Skeletal muscle satellite cell (primary cell): ENCODE measurements around the gene LRIG1.

ENCODE experiments used
- H3K27me3 ChIP-seq: 2 replicates; pipeline ENCODE4 v1.7.0; 2013; ENCODE audit warnings: low read length; ENCODE audit not compliant: control insufficient read depth, insufficient read depth
- H3K36me3 ChIP-seq: 2 replicates; pipeline ENCODE4 v1.7.0; 2013; ENCODE audit warnings: mild to moderate bottlenecking, control low read depth, low read length; ENCODE audit not compliant: insufficient read depth
- H3K4me1 ChIP-seq: 2 replicates; pipeline ENCODE4 v1.7.0; 2013; ENCODE audit warnings: low read length; ENCODE audit not compliant: control insufficient read depth, insufficient read depth
- H3K4me2 ChIP-seq: 2 replicates; pipeline ENCODE4 v1.7.0; 2013; ENCODE audit warnings: mild to moderate bottlenecking, low read length
- H3K4me3 ChIP-seq: 2 replicates; pipeline ENCODE4 v1.7.0; 2013; ENCODE audit warnings: low read length
- H3K9ac ChIP-seq: 2 replicates; pipeline ENCODE4 v1.7.0; 2013; ENCODE audit warnings: mild to moderate bottlenecking, low read depth, low read length, moderate library complexity
- H3K9me3 ChIP-seq: replicated peaks from 2 replicates; pipeline ENCODE4 v1.7.0; 2013; ENCODE audit warnings: mild to moderate bottlenecking, control low read depth, low read length

The LRIG1 gene

GRCh38 chr3:66473692-66474091, 27.1 kb downstream of the LRIG1 start:
- H3K36me3 ChIP-seq, result no peaks in the 10 kb centered on the region
- peaks cover 28% of the 10 kb centered on the region for H3K4me1 ChIP-seq
- H3K27me3 ChIP-seq, result no peaks in the 10 kb centered on the region
- H3K9ac ChIP-seq, result peak overlapping the region; percentile 58
- H3K4me2 ChIP-seq, result peak overlapping the region; percentile 54
- no peaks in the 10 kb centered on the region for H3K9me3 ChIP-seq
- H3K4me3 ChIP-seq, result peak overlapping the region; percentile 19

GRCh38 chr3:66473181-66473580, 27.6 kb downstream of the LRIG1 start:
- no peaks in the 10 kb centered on the region for H3K27me3 ChIP-seq
- H3K4me1 ChIP-seq, result peaks cover 34% of the 10 kb centered on the region
- H3K9ac ChIP-seq, result peak overlapping the region; percentile 58
- H3K36me3 ChIP-seq, result no peaks in the 10 kb centered on the region
- H3K4me2 ChIP-seq, result peak overlapping the region; percentile 54
- no peaks in the 10 kb centered on the region for H3K9me3 ChIP-seq
- H3K4me3 ChIP-seq, result peak overlapping the region; percentile 19

GRCh38 chr3:66472313-66473134, 28.3 kb downstream of the LRIG1 start:
- peak overlapping the region; percentile 58 for H3K9ac ChIP-seq
- H3K4me2 ChIP-seq, result peak overlapping the region; percentile 54
- H3K36me3 ChIP-seq, result no peaks in the 10 kb centered on the region
- no peaks in the 10 kb centered on the region for H3K9me3 ChIP-seq
- H3K4me1 ChIP-seq, result peaks cover 40% of the 10 kb centered on the region
- peak overlapping the region; percentile 19 for H3K4me3 ChIP-seq
- no peaks in the 10 kb centered on the region for H3K27me3 ChIP-seq

GRCh38 chr3:66470956-66471686, 29.7 kb downstream of the LRIG1 start:
- no peaks in the 10 kb centered on the region for H3K27me3 ChIP-seq
- H3K9ac ChIP-seq, result no peak overlapping the region
- no peaks in the 10 kb centered on the region for H3K36me3 ChIP-seq
- no peaks in the 10 kb centered on the region for H3K9me3 ChIP-seq
- no peak overlapping the region for H3K4me3 ChIP-seq
- H3K4me1 ChIP-seq, result peaks cover 40% of the 10 kb centered on the region
- no peak overlapping the region for H3K4me2 ChIP-seq

- H3K36me3 ChIP-seq, result no peaks in the 10 kb centered on the region
- H3K9me3 ChIP-seq, result no peaks in the 10 kb centered on the region
- no peak overlapping the region for H3K9ac ChIP-seq
- no peak overlapping the region for H3K4me2 ChIP-seq
- no peak overlapping the region for H3K4me3 ChIP-seq
- H3K27me3 ChIP-seq, result no peaks in the 10 kb centered on the region
- H3K4me1 ChIP-seq, result peaks cover 40% of the 10 kb centered on the region
Observed at GRCh38 chr3:66470285-66470684, 30.5 kb downstream of the LRIG1 start.

- H3K27me3 ChIP-seq, result no peaks in the 10 kb centered on the region
- no peak overlapping the region for H3K9ac ChIP-seq
- H3K4me1 ChIP-seq, result peaks cover 40% of the 10 kb centered on the region
Observed at GRCh38 chr3:66469220-66469640, 31.6 kb downstream of the LRIG1 start.

GRCh38 chr3:66467996-66468735, 32.7 kb downstream of the LRIG1 start:
- Histone ChIP-seq H3K9ac (no peak overlapping the region), H3K4me1 (peaks cover 33% of the 10 kb centered on the region), H3K36me3 (no peaks in the 10 kb centered on the region), H3K9me3 (no peaks in the 10 kb centered on the region), H3K4me2 (peak overlapping the region; percentile 38), H3K27me3 (no peaks in the 10 kb centered on the region), H3K4me3 (no peak overlapping the region)

More at GRCh38 chr3:66469220-66469640, 31.6 kb downstream of the LRIG1 start:
- H3K36me3 ChIP-seq, result no peaks in the 10 kb centered on the region
- no peaks in the 10 kb centered on the region for H3K9me3 ChIP-seq
- no peak overlapping the region for H3K4me2 ChIP-seq
- H3K4me3 ChIP-seq, result no peak overlapping the region

- Histone ChIP-seq H3K4me1 (peaks cover 27% of the 10 kb centered on the region), H3K27me3 (no peaks in the 10 kb centered on the region), H3K9me3 (no peaks in the 10 kb centered on the region), H3K4me3 (no peak overlapping the region), H3K9ac (no peak overlapping the region), H3K4me2 (no peak overlapping the region), H3K36me3 (no peaks in the 10 kb centered on the region)
Observed at GRCh38 chr3:66466606-66467270, 34.1 kb downstream of the LRIG1 start.

GRCh38 chr3:66465587-66465986, 35.2 kb downstream of the LRIG1 start:
- no peaks in the 10 kb centered on the region for H3K27me3 ChIP-seq
- no peak overlapping the region for H3K9ac ChIP-seq
- H3K4me1 ChIP-seq, result peaks cover 25% of the 10 kb centered on the region
- H3K4me3 ChIP-seq, result no peak overlapping the region
- no peak overlapping the region for H3K4me2 ChIP-seq
- no peaks in the 10 kb centered on the region for H3K36me3 ChIP-seq
- H3K9me3 ChIP-seq, result no peaks in the 10 kb centered on the region

GRCh38 chr3:66465034-66465433, 35.8 kb downstream of the LRIG1 start:
- H3K9ac ChIP-seq, result no peak overlapping the region

GRCh38 chr3:66464512-66464894, 36.3 kb downstream of the LRIG1 start:
- no peaks in the 10 kb centered on the region for H3K27me3 ChIP-seq
- no peaks in the 10 kb centered on the region for H3K36me3 ChIP-seq
- H3K4me1 ChIP-seq, result peaks cover 25% of the 10 kb centered on the region
- no peak overlapping the region for H3K9ac ChIP-seq
- H3K4me2 ChIP-seq, result no peak overlapping the region
- no peak overlapping the region for H3K4me3 ChIP-seq
- H3K9me3 ChIP-seq, result no peaks in the 10 kb centered on the region

More at GRCh38 chr3:66465034-66465433, 35.8 kb downstream of the LRIG1 start:
- H3K4me1 ChIP-seq, result peaks cover 25% of the 10 kb centered on the region
- no peaks in the 10 kb centered on the region for H3K9me3 ChIP-seq
- H3K4me2 ChIP-seq, result no peak overlapping the region
- no peak overlapping the region for H3K4me3 ChIP-seq
- no peaks in the 10 kb centered on the region for H3K36me3 ChIP-seq
- no peaks in the 10 kb centered on the region for H3K27me3 ChIP-seq
